NCI-H2029 (cell line): ENCODE results near the gene CDK10.
"Not testable (repeated sequence)": the region's sequence is repeated elsewhere in the genome, so short reads cannot be mapped to it uniquely, and the experiment has no call there.

ENCODE experiments used
- DNase-seq: peaks from one replicate; lab custom pipeline; 2025; lab: John Stamatoyannopoulos, UW

Gene CDK10

DNA sequence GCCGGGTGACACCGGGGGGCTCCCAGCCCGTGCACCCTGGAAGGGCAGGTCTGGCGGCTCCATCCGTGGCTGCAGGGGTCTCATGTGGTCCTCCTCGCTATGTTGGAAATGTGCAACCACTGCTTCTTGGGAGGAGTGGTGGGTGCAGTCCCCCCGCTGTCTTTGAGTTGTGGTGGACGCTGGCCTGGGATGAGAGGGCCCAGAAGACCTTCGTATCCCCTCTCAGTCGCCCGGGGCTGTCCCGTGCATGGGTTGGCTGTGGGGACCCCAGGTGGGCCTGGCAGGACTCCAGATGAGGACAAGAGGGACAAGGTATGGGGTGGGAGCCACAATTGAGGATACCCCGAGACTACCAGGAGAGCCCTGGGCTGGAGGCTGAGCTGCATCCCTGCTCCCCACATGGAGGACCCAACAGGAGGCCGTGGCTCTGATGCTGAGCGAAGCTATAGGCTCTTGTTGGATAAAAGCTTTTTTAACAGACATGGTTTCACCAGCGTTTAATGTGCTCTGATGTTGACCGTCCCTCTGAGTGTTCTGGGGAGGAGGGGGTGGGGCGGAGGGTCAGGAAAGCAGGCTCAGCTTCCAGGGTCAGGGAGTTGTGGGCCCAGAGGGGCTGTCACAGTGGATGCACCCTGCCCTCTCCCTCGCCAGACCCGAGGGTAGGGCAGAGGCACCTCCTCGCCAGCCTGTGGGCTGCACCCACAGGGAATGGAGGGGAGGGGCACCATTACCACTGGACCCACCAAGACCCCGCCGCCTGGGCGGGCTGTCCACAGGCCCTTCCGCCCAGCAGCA, 9.6 kb downstream of the CDK10 start:
- no peak for DNase-seq

DNA sequence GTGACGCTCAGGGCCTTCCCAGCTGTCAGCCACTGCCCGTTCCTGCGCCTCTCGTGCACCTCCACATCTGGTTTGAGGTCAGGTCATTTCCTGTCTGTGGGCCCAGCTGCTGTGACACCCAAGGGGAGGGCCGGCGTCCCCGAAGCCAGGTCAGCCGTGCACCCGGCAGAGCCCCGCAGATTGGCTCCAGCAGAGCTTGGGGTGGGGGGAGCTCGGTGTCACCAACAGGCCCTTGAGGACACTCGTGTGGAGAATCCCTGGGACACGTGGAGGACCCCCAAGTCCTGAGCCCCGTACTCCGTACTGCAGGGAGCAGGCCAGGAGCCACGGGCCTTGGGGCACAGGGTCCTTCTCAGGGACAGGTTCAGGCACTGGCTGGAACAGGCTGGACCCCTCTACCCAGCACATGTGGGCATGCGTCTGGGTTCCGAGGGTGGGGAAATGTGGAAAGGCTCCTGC, 10.2 kb downstream of the CDK10 start:
- no peak for DNase-seq

DNA sequence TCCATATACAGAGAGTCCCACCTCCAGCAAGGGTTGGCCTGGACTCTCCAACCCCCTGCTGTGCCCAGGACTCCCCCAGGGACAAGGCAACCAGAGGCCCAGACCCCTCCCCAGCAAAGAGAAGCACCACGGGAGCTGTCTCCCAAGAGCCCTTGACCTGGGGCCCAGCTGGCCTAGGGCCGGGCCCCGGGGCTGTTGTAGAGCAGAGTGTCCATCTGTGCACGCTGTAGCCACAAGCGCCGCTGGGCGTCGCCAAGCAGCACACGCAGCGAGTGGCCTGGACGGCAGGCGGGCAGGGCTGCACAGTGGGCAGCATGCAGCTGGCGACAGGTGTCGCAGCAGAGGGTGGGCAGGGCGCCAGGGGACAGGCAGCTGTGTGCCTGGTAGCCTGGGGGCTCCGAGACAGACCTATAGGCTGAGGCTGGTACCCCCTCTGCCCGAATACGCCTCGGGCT, 10.7 kb downstream of the CDK10 start:
- DNase-seq, result peak; percentile 4

DNA sequence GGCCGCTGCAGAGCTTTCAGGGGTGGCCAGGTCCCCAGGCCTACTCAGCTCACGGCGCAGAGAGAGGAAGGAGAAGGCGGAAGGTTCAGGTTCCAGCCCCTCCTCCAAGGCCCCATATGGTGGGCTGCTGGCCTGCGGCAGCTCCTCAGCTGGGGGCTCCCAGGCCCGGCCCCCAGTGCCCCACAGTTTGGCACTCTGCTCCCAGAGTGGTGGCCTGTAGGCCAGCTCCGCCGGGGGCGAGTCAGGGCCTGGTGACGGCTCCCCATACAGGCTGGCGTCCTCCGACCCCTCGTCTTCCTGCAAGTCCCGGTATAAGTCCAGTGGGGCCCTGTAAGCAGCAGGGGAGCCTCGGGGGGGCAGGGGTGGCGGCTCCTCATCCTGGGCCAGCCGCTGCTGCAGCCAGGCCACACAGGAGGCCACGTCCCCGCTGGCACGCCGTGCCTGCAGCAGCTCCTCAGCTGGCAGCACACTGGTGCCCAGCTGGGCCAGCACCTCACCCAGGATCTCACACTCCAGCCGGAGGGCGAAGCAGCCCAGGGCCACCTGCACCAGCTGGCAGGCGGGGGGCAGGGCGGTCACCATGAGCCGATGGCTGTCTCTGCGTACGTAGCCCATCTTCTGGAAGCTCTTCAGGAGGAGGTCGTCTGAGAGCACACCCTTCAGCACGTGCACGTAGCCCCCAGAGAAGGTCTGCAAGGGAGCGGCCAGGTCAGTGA, 11.3 kb downstream of the CDK10 start:
- DNase-seq, result no peak

DNA sequence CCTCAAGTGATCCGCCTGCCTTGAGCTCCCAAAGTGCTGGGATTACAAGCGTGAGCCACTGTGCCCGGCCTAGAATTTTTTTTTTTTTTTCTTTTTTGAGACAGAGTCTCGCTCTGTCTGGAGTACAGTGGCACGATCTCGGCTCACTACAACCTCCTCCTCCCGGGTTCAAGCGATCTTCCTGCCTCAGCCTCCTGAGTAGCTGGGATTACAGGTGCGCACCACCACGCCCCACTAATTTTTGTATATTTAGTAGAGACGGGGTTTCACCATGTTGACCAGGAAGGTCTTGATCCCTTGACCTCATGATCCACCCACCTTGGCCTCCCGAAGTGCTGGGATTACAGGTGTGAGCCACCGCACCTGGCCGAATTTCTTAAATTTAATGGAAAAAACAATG, 12.2 kb downstream of the CDK10 start:
- not testable (repeated sequence) for DNase-seq

DNA sequence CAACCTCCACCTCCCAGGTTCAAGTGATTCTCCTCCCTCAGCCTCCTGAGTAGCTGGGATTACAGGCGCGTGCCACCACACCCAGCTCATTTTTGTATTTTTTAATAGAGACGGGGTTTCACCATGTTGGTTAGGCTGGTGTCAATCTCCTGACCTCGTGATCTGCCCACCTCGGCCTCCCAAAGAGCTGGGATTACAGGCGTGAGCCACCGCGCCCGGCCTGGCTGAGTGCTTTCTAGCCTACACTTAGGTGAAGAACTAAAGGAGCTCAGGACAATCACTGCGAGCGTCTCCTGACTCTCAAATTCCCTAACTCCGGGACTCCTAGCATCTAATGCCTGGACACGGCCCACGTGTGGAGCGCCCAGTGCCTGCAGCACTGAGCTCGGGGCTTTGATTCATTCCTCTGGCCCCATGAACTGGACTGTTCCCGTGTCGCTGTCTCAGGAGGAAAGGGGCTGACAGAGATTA, 13.2 kb downstream of the CDK10 start:
- not testable (repeated sequence) for DNase-seq

DNA sequence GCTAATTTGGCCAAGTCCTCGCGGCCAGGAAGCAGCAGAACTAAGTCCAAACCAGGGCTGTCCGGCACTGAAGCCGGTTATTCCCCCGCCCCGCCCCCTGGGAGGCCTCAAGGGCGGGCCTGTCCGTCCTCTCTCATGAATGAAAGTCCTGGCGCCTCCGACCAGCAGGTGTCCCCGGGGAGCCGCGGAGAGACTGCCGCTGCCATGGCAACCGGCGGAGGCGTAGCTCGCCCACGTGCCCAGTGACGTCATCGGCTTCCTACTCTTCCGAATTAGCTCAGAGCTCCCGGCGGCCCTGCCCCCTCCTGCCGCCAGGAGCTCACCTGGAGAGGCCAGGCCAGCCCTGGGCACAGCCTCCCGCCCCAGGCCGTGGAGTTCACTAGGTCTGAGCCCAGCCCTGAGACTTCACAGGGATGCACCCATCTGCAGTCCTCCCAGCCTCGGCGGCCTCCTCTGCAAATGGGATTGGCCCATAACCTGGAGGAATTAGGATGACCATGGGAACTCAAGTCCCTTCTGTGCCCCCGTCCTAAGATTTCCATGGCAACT, 13.7 kb downstream of the CDK10 start:
- DNase-seq, result peak; percentile 98

DNA sequence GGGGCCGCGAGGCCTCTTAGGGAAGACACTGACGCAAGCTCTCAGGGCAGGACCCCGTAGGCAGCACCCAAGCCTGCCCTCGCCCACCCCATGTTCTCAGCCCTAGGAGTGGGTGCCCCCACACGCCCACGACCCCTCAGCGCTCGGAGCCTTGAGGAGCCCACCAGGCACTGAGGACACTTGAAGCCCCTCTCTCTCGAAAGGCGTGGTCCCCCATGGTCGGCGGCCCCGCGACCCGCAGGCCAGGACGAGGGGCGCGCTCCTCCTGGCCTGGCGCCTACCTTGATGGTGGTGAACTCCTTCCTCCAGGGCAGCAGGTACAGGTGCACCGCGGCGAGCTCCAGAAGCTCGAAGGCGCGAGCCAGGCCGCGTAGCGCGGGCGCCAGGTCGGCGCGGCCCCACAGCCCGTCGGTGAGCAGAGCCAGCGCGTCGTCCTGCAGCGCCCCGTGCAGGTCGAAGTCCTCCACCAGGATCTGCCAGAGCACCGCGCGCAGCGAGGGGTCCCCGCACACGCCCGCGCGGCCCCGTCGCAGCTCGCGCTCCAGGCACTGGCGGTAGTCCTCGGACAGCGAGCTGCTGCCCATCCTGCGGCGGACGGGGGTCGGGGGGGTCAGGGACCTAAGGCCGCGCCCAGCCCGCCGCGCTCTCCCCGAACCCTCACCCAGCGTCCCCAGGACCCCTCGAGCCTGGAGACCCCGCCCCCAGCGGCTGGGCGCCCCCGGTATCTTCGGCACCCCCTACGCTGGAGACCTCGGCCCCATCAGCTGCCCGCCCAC, 14.3 kb downstream of the CDK10 start:
- peak; percentile 20 for DNase-seq

DNA sequence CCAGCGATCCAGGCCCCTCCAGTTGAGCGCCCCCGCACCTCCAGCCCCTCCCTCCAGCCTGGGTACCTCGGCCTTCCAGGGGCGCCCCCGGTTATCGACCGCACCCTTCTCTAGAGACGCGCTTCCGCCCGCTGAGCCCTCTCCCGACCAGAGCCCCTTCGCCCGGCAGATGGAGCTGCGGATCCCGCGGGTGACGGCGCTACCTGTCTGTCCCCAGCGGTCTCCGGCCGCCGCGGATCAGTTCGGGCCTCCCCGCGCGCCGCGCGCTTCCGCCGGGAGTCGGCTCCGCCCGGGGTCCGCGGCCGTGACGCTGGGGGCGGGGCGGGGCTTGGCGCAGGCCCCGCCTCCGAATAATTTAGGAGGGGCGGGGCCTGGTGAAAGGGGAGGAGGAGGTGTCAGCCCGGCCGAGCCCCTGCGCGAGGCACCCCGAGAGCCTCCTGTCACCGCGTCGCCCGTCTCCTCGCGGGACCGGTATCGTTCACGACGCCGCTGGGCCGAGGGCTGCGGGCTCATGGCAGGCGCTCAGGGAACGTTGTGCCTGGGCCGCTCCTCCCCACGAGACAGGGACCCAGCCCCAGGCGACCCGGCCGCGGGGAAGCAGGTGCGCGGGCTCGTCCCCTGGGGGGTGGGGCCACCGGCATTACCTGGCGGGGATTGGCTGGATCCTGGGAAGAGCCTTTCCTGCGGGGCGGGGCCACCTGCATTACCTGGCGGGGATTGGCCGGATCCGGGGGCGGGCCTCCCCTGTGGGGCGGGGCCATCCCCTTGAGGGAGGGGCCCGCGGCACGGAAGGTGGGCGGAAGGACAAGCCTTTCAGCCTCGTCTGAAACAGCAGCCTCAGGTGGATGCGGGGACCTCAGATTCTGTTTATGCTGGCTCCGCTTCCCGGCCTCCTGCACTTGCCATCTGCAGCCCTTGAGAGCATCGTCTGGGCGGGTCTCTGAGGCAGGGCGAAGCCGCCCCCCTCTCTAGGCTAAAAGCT, 15.2 kb downstream of the CDK10 start, which contains the start of gene SPATA2L:
SPATA2L (minus strand) TSS at position 281 of the 982 bp plus-strand sequence. CDS start 473 bp downstream, outside the sequence.
- DNase-seq, result peak; percentile 83

DNA sequence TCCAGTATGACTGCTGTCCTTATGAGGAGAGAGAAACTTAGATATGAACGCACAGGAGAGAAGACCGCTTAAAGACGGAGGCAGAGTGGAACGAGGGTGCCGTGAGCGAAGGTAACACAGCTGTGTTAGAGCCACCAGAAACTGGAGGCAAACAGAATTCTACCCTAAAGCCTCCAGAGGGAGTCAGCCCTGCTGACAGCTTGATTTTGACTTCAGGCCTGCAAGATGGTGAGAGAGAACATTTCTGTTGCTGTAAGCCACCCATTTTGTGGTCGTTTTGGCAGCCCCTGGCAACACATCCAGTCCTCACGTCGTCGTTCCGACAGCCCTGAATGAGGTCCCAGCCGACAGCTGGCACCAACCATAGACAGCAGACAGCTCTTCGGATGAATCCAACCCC, 17.8 kb downstream of the CDK10 start:
- DNase-seq, result no peak

DNA sequence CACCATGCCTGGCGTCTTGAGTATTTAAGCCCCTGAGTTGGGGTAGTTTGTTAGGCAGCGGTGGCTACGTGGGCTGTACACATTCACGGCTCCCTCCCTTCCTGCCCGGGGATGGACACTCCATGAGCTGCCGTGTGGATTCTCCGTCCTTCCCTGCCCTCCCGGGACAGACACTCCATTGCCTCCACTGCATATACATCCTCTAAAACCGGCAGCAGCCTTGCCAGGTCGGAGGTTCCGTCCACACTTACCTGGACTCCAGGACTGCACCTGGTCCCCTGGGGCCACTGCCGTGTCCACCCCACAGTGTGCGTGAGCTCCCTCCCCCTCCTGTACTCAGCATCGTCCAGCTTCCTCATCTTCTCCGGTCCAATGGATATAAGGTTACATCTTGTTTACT, 18.5 kb downstream of the CDK10 start:
- no peak for DNase-seq

DNA sequence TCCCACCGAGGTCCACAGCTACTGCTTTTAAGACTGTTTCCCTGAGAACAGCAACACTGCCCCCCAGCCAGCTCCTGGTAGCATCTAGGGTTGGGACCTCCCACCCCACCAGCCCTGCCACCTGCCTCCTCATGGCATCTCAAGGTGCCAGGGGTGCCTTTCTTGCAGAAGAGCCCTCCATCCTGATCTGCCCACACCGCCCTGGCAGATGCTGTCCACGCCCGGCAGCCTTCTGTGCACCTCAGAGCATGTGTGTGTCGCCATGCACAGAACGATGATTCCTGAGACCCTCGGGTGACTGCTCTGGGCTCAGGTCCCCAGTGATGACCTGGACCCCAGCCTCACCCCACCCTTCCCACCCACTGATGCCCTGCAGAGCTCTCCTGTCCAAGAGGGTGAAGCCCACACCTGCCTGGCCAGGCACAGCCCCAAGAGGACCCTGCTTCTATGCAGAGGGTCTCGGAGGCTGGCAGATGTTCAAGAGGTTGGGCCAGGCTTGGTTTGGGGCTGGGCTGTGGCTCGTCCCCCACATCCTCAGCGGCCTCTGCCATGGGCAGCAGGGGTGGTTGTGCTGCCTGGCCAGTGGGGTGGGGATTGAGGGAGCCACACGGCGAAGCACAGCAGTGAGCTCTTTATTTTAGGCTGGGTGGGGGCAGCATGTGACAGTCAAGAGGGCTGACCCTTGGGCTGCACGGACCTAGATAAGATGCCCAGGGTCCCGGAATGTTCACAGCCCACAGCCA, 20.2 kb downstream of the CDK10 start:
- DNase-seq, result no peak

DNA sequence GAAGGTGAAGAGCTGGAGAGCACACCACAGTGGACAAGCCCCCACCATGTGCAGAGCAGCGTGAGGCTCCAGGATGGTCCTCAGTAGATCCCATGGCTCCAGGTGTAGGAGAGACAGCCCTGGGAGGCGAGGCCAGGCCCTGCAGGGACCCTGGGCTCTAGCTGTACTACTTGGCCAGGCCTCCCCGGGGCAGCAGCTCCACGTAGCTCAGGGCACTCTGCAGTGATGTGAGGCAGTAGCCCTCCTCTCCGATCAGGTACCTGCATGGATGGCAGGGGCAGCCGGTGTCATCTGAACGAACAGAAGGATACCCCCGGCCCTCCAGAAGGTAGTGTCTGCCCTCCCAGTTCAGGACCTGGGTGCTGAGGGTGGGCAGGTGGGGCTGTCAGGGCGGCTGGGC, 21.2 kb downstream of the CDK10 start:
- DNase-seq, result no peak

DNA sequence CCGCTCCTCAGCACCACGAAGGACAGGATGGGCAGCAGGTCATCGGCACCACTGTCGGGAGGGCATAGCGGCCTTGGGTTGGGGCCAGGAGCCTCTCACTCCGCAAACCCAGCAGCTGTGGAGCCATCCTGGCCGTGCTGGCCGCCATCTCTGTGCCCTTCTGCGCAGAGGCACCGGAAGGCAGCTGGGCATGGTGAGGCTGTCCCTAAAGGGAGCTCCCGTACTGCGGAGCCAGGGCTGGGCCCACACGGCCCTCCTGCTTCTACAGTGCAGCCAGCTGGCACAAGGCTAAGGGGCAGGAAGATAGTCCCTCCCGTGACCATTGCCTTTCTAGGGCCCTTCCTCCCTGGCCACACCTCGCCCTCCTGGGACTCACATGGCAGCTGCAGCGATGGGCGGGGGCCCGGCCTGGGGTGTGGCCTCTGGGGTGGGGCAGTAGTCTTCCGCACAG, 22.0 kb downstream of the CDK10 start:
- DNase-seq, result no peak

DNA sequence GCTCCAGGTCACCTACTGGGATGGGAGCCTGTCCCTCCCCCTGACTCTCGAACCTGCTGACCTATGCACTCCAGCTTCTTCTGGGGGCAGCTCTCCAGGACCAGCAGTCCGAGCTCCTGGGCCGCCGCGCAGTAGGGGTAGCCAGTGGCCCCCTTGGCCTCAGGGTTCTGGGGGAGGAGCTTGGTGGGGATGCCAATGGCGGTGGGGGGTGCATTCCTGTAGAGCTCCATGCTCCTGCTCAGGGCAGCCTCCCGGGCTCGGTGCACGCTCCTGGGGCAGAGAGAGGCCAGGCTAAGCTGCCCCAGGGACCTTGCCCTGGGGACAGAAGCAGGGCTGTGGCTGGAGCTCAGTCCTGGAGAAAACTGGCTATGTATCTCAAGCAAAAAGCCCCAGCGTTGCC, 22.7 kb downstream of the CDK10 start:
- DNase-seq, result no peak

DNA sequence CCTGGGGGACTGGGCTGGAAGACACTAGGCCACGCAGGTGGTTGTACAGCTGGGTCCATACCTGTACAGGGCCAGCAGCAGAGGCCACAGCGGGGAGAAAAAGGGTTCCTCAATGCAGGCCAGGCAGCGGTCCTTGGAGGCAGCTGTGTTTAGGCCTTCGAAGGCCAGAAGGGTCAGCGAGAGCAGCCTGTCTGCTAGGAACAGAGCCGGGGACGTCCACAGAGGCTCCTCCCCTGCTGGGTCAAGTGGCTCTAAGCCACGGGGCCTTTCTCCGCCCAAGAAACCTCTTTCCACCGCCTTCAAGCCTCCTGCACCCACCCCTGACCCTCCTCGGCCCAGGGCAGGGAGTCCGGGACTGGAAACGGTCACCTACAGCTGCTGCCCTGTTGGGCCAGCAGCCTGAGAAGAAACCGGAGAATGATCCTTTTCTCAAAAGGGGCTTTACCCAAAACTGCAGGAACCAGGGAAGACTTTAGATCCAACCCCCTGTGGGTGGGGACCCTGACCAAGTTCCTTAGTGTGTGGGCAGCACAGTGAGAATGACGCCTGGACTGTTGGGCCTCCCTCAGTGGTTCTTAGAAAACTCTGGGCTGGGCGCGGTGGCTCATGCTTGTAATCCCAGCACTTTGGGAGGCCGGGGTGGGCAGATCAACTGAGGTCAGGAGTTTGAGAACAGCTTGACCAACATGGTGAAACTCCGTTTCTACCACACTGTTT, 23.4 kb downstream of the CDK10 start:
- no peak for DNase-seq

DNA sequence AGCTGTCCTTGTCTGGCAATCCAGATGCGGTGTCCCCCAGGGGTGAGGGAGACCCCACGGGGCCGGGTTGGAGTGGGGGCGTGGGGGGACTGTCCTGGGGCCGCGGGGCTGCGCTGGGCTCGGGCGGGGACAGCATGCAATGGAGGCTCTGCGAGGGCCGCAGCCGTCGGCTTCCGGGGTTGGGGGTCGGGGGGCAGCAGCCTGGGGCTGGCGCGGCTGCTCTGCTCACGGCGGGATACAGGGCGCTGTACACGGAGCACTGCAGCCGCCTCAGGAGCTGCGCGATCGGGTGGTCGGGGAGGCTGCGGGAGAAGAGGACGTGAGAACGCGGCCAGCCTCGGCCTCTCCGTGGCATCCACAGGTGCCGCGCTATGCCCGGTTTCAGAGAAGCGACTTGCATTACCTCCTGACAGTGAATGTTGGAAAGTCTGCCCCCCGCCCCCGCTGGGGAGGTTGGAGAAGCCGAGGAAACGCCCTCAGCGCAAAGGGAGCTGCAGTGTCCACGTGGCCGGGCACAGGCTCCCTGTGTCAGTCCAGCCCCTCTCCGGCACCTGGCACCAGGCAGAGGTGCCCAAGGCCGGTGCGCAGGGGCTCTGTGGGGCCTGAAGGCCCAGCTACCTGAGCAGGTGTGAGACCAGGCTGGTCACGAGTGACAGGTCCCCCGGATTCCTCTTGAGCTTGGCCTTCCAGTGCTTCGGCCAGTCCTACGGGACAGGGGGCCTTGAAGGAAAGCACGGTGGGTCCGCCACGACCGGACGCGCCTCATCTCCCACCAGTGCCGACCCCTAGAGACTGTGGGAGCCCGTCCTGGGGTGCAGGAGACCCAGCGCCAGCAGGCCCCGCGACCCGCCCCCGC, 24.4 kb downstream of the CDK10 start:
- no peak for DNase-seq

DNA sequence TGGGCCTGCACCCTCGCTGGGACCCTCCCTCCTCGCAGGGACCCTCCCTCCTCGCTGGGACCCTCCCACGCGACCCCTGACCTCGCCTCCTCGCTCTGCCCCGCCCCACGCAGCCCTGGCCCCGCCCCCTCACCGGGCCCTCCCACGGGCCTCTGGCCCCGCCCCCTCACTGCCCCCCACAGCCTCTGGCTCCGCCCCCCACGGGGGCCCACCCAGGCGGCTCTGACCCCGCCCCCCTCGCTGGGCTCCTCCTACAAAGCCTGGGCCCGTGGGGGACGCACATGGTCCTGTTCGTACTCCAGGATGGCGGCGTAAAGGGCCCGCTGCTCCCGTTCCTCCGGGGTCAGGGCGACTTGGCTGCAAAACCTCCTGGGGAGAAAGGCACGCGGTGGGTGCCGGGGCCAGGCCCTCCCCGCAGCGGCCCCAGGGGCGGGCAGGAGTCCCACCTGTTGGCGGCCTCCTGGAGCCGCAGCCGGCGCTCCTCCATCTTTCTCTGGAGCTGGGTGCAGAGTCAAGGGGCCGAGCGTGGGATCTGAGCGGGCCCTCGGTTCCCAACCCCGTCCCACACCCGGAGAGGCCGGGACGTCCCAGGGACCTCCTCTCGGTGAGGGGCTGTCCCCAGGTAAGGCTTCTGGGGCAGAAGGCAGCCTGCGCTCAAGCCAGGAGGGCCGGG, 25.2 kb downstream of the CDK10 start:
- DNase-seq, result no peak
